Stomach (tissue), 4 donors: ENCODE data around the gene UST.

Experiments
- CTCF ChIP-seq, 7 experiments: fragments of 450-650 bp in 4 of 7; fragments of 200-600 bp in 3 of 7; sonication (generic) in 3 of 7; IDR thresholded peaks; one replicate each; pipeline ENCODE4 v1.5.1; 2016 to 2019; ENCODE audit warnings: antibody characterized with exemption in 7 of 7, control low read depth in 2 of 7, mild to moderate bottlenecking in 1 of 7
- EP300 ChIP-seq: sonication (generic); formaldehyde crosslinking; IDR thresholded peaks from one replicate; pipeline ENCODE4 v1.6.1; 2017; ENCODE audit warnings: antibody characterized with exemption
- POLR2A ChIP-seq, 4 donors: fragments of 450-650 bp; IDR thresholded peaks; one replicate each; pipeline ENCODE4 v1.6.1; 2016; ENCODE audit warnings: antibody characterized with exemption in 4 of 4, control low read depth in 2 of 4, mild to moderate bottlenecking in 1 of 4, moderate library complexity in 1 of 4
- POLR2AphosphoS5 ChIP-seq, 3 donors: sonication (generic); formaldehyde crosslinking; IDR thresholded peaks; one replicate each; pipeline ENCODE4 v1.6.1; 2016; ENCODE audit warnings: antibody characterized with exemption in 3 of 3

GRCh38 chr6:148983966-148984365 is 237.1 kb downstream of the UST start:
- TF ChIP-seq POLR2AphosphoS5 (IDR thresholded peaks at IDR 0.05) (no peak), EP300 (no peak), CTCF (IDR thresholded peaks at IDR 0.05) (no peak), POLR2A (IDR thresholded peaks at IDR 0.05) (no peak)
